HG02678 (cell line): Measurements from ENCODE around the gene YIPF6.
A peak's percentile ranks its signal among the peaks of the same experiment; 100 is the strongest.
"Not testable (repeated sequence)": the region's sequence is repeated elsewhere in the genome, so short reads cannot be mapped to it uniquely, and the experiment has no call there.

Experiments
- ATAC-seq: cut with Tn5 transposase; IDR thresholded peaks from one replicate; pipeline ENCODE4 v1.9.1; 2021; ENCODE audit warnings: mild to moderate bottlenecking, moderate library complexity; ENCODE audit not compliant: unreplicated experiment

Gene YIPF6

GRCh38 chrX:68503836-68504636 is 5.2 kb downstream of the YIPF6 start:
- ATAC-seq: no peak

GRCh38 chrX:68506649-68507048 is 7.8 kb downstream of the YIPF6 start:
- no peak for ATAC-seq

- ATAC-seq: no peak
These were observed 9.9 kb downstream of the YIPF6 start for GRCh38 chrX:68508799-68509198.

GRCh38 chrX:68511255-68511654 is 12.4 kb downstream of the YIPF6 start:
- ATAC-seq: no peak

- not testable (repeated sequence) for ATAC-seq
These were observed 25.8 kb downstream of the YIPF6 start for GRCh38 chrX:68524680-68525079.

- no peak for ATAC-seq
These were observed 34.1 kb downstream of the YIPF6 start for GRCh38 chrX:68532831-68533533.

GRCh38 chrX:68533656-68534055 is 34.8 kb downstream of the YIPF6 start:
- no peak for ATAC-seq

- ATAC-seq: no peak
These were observed 35.8 kb downstream of the YIPF6 start for GRCh38 chrX:68534691-68535090.

GRCh38 chrX:68536429-68536828 is 37.6 kb downstream of the YIPF6 start:
- ATAC-seq: no peak

GRCh38 chrX:68536884-68537283 is 38.0 kb downstream of the YIPF6 start:
- ATAC-seq: no peak

- ATAC-seq: no peak
These were observed 51.3 kb downstream of the YIPF6 start for GRCh38 chrX:68550193-68550592.

- no peak for ATAC-seq
These were observed 57.2 kb downstream of the YIPF6 start for GRCh38 chrX:68556036-68556435.

GRCh38 chrX:68557126-68557525 is 58.3 kb downstream of the YIPF6 start:
- ATAC-seq: not testable (repeated sequence)

- not testable (repeated sequence) for ATAC-seq
These were observed 61.1 kb downstream of the YIPF6 start for GRCh38 chrX:68559905-68560304.

- ATAC-seq: no peak
These were observed 69.3 kb downstream of the YIPF6 start for GRCh38 chrX:68568136-68568535.

GRCh38 chrX:68570598-68570997 is 71.7 kb downstream of the YIPF6 start:
- no peak for ATAC-seq

- ATAC-seq: no peak
These were observed 72.4 kb downstream of the YIPF6 start for GRCh38 chrX:68571292-68571609.

GRCh38 chrX:68571610-68572311 is 72.9 kb downstream of the YIPF6 start:
- peak; percentile 90 for ATAC-seq

- ATAC-seq: no peak
These were observed 75.4 kb downstream of the YIPF6 start for GRCh38 chrX:68574240-68574639.

GRCh38 chrX:68579810-68580209 is 81.0 kb downstream of the YIPF6 start:
- no peak for ATAC-seq

GRCh38 chrX:68584221-68584620 is 85.4 kb downstream of the YIPF6 start:
- no peak for ATAC-seq
